Activated CD8-positive, alpha-beta T cell treated with anti-CD3 and anti-CD28 coated beads, Interleukin-2, amount 10 ng/mL, durations not matched to agents 7 days and 5 days (primary cell): ENCODE data around the gene SH3RF1. TPM values are rescaled to one million over a fixed set of nuclear protein-coding genes. Genes with fewer than 3 reads are reported as not detected.

Source experiments
- ATAC-seq: fragments of 150-1000 bp; cut with Tn5 transposase; one replicate; pipeline ENCODE4 v1.10.0; 2021; ENCODE audit warnings: moderate library complexity
- CTCF ChIA-PET: fragments of 350-600 bp; sonication (Branson Sonifier 250); formaldehyde crosslinking; loops from one replicate; lab custom pipeline; 2021; ENCODE audit warnings: antibody characterized with exemption; lab: Charles Lee
- POLR2A ChIA-PET: fragments of 350-600 bp; sonication (Branson Sonifier 250); formaldehyde crosslinking; loops from one replicate; lab custom pipeline; 2021; ENCODE audit warnings: antibody characterized with exemption; lab: Charles Lee
- DNase-seq: peaks from one replicate; pipeline ENCODE4 v3.0.0-alpha.2; 2020
- H3K27ac Mint-ChIP-seq: one replicate; pipeline ENCODE4 v1.8.0; 2021; ENCODE audit warnings: mild to moderate bottlenecking, mixed read lengths
- H3K27me3 Mint-ChIP-seq: one replicate; pipeline ENCODE4 v1.8.0; 2021; ENCODE audit warnings: low read depth, mixed read lengths
- H3K36me3 Mint-ChIP-seq: one replicate; pipeline ENCODE4 v1.8.0; 2021; ENCODE audit warnings: low read depth, mixed read lengths
- H3K4me1 Mint-ChIP-seq: one replicate; pipeline ENCODE4 v1.8.0; 2021; ENCODE audit warnings: low read depth, mixed read lengths
- H3K4me3 Mint-ChIP-seq: one replicate; pipeline ENCODE4 v1.8.0; 2021; ENCODE audit warnings: mild to moderate bottlenecking, mixed read lengths
- H3K9me3 Mint-ChIP-seq: one replicate; pipeline ENCODE4 v1.8.0; 2022; ENCODE audit warnings: mixed read lengths; ENCODE audit not compliant: insufficient read depth
- total RNA-seq, 2 experiments: library from RNA; stranded (reverse); gene quantifications; one replicate each; pipeline ENCODE4 v1.2.3, GENCODE V29; 2021

Gene SH3RF1
- total RNA-seq, 2 experiments from 2014 or later = 0.08 to 0.18 TPM

GRCh38 chr4:169051761-169052593, 218.8 kb downstream of the SH3RF1 start:
- H3K4me3 Mint-ChIP-seq = no peak overlapping the region
- POLR2A ChIA-PET = no interaction called here
- H3K27ac Mint-ChIP-seq = no peak overlapping the region
- CTCF ChIA-PET = no interaction called here
- no peaks in the 10 kb centered on the region for H3K9me3 Mint-ChIP-seq
- H3K27me3 Mint-ChIP-seq = peaks cover 2% of the 10 kb centered on the region
- ATAC-seq (no peak), DNase-seq (no peak)
- H3K36me3 Mint-ChIP-seq = no peaks in the 10 kb centered on the region
- no peaks in the 10 kb centered on the region for H3K4me1 Mint-ChIP-seq

DNA sequence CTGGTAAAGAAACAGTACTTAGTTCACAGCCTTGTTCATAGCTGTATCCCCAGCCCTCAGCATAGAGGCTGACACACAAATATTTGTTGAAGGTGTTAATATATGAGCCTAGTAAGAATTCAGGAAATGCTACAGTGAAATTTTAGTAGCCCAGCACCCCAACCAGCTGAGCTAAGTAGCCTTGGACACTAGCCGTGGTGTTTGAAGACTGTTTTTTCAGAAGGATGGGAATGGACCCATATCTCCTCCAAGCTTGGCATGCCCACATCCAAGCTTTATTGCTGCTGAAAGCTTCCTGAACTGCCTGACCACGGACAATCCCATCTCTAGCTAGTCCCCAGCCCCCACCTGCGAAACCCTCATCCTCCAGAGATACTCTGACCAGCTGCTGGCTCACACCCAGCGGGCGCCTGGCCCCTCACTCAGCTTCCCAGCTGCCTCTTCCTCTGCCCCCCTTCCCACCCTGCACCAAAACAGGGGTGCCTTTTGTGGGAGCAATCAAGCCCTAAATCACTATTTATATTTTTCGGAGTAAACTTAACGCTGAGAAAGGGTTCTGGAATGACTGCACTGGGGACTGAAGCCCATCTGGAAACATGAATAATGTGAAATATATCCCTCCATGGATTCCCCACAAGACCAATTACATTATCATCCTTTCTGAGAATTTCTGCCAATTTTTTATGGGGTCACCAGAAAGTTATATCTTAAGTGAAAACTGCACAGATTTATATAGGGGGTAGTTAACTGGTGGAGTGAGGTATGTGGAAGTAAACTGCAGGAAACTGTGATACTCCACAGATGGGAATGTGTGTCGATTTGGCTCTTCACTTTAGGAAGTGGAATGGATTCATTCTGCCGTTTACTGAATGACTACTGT, 219.6 kb downstream of the SH3RF1 start:
- H3K27me3 Mint-ChIP-seq = no peaks in the 10 kb centered on the region
- no peaks in the 10 kb centered on the region for H3K36me3 Mint-ChIP-seq
- DNase-seq (no peak), ATAC-seq (no peak)
- no peak overlapping the region for H3K27ac Mint-ChIP-seq
- ChIA-PET CTCF (no interaction called here), POLR2A (no interaction called here)
- H3K4me3 Mint-ChIP-seq = no peak overlapping the region
- no peaks in the 10 kb centered on the region for H3K9me3 Mint-ChIP-seq
- H3K4me1 Mint-ChIP-seq = no peaks in the 10 kb centered on the region

DNA sequence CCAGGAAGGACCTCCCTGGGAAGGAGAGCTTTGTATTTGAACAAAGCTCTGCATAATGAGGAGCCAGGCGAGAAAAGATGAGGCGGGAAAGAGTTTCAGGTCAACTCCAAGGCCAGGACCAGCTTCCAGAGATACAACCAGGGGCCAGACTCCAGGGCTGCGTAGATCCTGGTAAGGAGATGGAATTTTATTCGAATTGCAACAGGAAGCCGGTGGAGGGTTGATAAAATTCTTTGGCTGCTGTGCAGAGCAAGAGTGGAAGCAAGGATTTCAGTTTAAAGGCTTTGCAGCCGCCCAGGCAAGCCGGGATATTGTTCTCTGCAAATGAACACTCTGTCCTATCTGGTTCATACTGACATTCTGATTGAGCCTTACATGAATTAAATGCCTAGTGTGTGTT, 220.5 kb downstream of the SH3RF1 start:
- H3K4me1 Mint-ChIP-seq = no peaks in the 10 kb centered on the region
- H3K27ac Mint-ChIP-seq = no peak overlapping the region
- H3K4me3 Mint-ChIP-seq = no peak overlapping the region
- CTCF ChIA-PET = no interaction called here
- POLR2A ChIA-PET = no interaction called here
- no peaks in the 10 kb centered on the region for H3K27me3 Mint-ChIP-seq
- DNase-seq = no peak
- ATAC-seq = no peak
- H3K9me3 Mint-ChIP-seq = no peaks in the 10 kb centered on the region
- no peaks in the 10 kb centered on the region for H3K36me3 Mint-ChIP-seq

GRCh38 chr4:169048868-169049414, 221.8 kb downstream of the SH3RF1 start:
- no peak for DNase-seq
- no peaks in the 10 kb centered on the region for H3K9me3 Mint-ChIP-seq
- H3K27me3 Mint-ChIP-seq = no peaks in the 10 kb centered on the region
- ChIA-PET CTCF (no interaction called here), POLR2A (interaction anchor here (0.7 kb wide), 1 partner anchor 20 kb away, joined by 4 read pairs; no protein-coding TSS in a partner anchor)
- H3K4me3 Mint-ChIP-seq = no peak overlapping the region
- H3K4me1 Mint-ChIP-seq = no peaks in the 10 kb centered on the region
- no peak overlapping the region for H3K27ac Mint-ChIP-seq
- no peaks in the 10 kb centered on the region for H3K36me3 Mint-ChIP-seq
- no peak for ATAC-seq

GRCh38 chr4:169047956-169048355, 222.8 kb downstream of the SH3RF1 start:
- Mint-ChIP-seq H3K27me3 (peaks cover 2% of the 10 kb centered on the region), H3K4me3 (no peak overlapping the region), H3K36me3 (no peaks in the 10 kb centered on the region), H3K9me3 (no peaks in the 10 kb centered on the region), H3K27ac (no peak overlapping the region), H3K4me1 (no peaks in the 10 kb centered on the region)
- no peak for DNase-seq
- ATAC-seq = no peak
- ChIA-PET POLR2A (no interaction called here), CTCF (interaction anchor here (0.7 kb wide), 1 partner anchor 438 kb away, joined by 3 read pairs; no protein-coding TSS in a partner anchor)

- Mint-ChIP-seq H3K27me3 (peaks cover 2% of the 10 kb centered on the region), H3K36me3 (no peaks in the 10 kb centered on the region), H3K27ac (no peak overlapping the region), H3K4me3 (no peak overlapping the region), H3K4me1 (no peaks in the 10 kb centered on the region), H3K9me3 (no peaks in the 10 kb centered on the region)
- POLR2A ChIA-PET = interaction anchor here (0.7 kb wide), 1 partner anchor 95 kb away, joined by 3 read pairs; no protein-coding TSS in a partner anchor
- no peak for DNase-seq
- no peak for ATAC-seq
- CTCF ChIA-PET = no interaction called here
Observed at GRCh38 chr4:169045862-169046584, 224.7 kb downstream of the SH3RF1 start.

GRCh38 chr4:169044714-169045447, 225.9 kb downstream of the SH3RF1 start:
- POLR2A ChIA-PET = no interaction called here
- H3K27ac Mint-ChIP-seq = no peak overlapping the region

More at GRCh38 chr4:169044714-169045447, 225.9 kb downstream of the SH3RF1 start:
- no peaks in the 10 kb centered on the region for H3K36me3 Mint-ChIP-seq
- CTCF ChIA-PET = no interaction called here
- H3K4me1 Mint-ChIP-seq = no peaks in the 10 kb centered on the region
- H3K9me3 Mint-ChIP-seq = no peaks in the 10 kb centered on the region
- ATAC-seq (no peak), DNase-seq (no peak)
- peaks cover 2% of the 10 kb centered on the region for H3K27me3 Mint-ChIP-seq
- H3K4me3 Mint-ChIP-seq = no peak overlapping the region
